ENCODE results near the gene OR6S1.

OR6S1 gene

DNA sequence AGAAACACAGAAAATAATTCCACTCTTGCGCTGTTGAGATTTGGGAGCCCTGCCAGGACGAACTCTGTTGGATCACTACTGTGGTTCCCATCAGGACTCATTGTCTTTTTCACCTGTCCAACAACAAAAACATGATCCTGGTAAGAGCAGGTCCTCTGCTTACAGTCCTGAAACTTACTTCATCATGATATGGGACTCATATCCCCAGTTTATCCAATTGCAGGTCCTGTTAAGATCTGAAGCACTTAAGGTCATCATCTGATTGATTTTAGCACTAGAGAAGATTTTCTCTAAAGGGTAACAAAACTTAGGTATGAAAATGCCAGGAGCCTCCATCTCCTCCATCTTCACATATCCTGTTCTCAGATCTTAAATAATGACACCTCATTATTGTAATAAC, at the start of gene OR6S1:
OR6S1 (minus strand) TSS at position 101 of the 400 bp plus-strand sequence; CDS start at position 101, 0 bp downstream.
- DNase-seq (ENCODE audit: low read depth in 2 of 2) = no peak

DNA sequence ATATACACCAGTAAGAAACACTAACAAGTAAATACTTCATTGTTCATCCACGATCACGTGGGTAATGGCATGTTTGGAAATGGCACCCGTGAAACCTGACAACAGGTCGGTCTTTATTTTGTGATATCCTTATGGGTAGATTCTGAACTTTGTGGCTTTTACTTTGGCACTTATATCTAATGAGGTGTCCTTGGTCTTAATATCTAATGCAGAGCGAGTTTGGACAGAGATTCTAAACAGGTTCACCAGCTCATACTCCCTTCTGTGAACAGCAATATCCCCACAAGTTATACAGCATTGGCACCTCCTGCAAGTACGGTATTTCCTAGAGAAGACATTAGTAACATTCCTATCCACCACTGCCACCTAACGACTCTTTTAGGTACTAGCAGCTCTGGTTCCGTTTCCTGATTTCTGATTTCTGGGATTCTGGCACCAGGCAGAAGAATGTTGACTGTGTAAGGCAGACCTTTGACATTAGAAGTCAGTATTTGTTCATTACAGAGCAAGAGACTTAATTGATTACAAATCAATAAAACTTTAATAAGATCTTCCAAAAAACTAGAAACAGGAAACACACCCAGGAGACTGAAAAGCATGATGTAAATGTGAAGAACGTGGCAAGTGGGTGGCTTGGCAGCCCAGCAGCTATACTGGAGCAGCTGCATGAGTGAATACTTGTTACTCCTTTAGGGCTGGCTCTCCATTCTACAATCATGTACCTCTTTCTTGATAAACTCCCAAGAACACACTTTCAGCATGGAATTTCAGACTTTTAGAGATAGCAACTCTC, 49.6 kb upstream of the OR6S1 start:
- DNase-seq (ENCODE audit: low read depth in 2 of 2) = peak; percentile 28 to 37

GRCh38 chr14:20688167-20688839, 46.8 kb upstream of the OR6S1 start, which contains the start of gene ANG:
TSS of gene ANG (plus strand) at chr14:20688764. CDS start at chr14:20693565, 4,801 bp downstream.
- no peak for DNase-seq (ENCODE audit: low read depth in 2 of 2)

- no peak for DNase-seq (ENCODE audit: low read depth in 2 of 2)
These were observed 46.1 kb upstream of the OR6S1 start for GRCh38 chr14:20687362-20688166.

- no peak for DNase-seq (ENCODE audit: low read depth in 2 of 2)
These were observed 45.1 kb upstream of the OR6S1 start for GRCh38 chr14:20686386-20687143.

- DNase-seq (ENCODE audit: low read depth in 2 of 2) = peak in 1 of 2 experiments; percentile 14
These were observed 43.4 kb upstream of the OR6S1 start for GRCh38 chr14:20684662-20685456.

DNA sequence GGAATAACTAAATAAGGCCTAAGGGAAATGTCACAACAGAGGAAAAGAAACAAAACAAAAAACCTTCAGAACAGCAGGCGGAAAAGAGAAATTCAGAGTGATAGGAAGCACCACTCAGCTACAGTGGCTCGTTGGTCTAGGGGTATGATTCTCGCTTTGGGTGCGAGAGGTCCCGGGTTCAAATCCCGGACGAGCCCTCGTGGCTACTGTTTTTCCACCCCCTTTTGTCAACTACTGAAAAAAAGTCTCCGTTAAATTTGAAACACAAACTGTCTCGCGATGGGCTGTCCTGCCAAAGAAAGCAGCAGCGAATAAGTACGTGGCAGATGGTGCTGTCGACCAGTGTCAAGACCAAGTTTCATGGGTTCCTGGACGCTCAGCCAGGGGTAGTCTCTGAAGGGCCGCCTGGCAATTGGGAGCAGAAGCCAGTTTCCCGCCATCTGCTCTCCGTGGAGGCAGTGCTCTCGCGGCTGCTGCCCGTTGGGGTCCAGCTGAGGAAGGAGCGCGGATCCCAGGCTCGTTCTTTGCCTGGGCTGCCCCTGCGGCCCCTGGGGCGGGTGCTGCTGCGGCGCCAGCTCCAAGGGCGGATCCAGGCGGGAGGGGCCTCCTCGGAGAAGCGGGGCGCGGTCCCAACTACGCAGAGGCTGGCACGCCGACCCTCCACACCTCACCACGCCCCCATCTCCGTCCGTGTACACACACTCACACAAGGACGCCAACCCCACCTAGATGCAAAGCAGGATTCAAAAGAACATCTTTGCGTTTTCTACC, 42.6 kb upstream of the OR6S1 start, which contains the start of gene RNASE4:
RNASE4 (plus strand) TSS at position 670 of the 771 bp plus-strand sequence. CDS start 14,812 bp downstream, outside the sequence.
- DNase-seq (ENCODE audit: low read depth in 2 of 2) = peak; percentile 78 to 81

DNA sequence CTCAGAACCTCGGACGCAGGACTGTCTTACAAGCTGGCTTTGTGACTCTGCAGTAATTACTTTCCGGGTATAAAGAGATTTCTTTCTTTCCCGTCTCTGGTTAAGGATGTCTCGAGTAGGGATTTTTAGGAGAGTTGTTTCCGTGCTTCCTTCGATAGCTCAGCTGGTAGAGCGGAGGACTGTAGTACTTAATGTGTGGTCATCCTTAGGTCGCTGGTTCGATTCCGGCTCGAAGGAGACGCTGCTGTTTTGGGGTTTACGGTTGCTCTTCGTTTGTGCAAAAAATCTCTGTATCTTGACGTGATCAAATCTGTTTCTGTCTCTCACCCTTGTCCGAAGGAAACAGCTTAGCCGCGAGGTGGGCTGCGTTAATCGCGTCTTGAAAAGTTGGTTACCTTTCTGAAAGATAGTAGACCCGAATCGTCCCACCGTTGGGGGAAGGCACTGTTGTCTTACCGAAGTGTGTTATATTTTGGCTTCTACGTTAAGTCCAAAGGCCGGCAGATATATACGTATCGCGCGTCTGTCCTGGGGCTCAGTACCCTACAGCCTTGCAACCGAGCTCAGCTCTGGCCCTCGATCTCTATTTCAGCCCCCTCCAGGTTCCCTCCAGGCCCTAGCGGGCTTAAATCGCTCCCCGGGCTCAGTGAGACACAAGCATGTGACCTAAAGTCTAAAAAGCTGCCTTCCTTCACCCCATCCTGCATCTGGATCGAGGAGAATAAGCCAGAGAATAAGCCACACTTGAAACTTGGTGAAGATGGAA, 41.8 kb upstream of the OR6S1 start:
- peak; percentile 84 to 86 for DNase-seq (ENCODE audit: low read depth in 2 of 2)

DNA sequence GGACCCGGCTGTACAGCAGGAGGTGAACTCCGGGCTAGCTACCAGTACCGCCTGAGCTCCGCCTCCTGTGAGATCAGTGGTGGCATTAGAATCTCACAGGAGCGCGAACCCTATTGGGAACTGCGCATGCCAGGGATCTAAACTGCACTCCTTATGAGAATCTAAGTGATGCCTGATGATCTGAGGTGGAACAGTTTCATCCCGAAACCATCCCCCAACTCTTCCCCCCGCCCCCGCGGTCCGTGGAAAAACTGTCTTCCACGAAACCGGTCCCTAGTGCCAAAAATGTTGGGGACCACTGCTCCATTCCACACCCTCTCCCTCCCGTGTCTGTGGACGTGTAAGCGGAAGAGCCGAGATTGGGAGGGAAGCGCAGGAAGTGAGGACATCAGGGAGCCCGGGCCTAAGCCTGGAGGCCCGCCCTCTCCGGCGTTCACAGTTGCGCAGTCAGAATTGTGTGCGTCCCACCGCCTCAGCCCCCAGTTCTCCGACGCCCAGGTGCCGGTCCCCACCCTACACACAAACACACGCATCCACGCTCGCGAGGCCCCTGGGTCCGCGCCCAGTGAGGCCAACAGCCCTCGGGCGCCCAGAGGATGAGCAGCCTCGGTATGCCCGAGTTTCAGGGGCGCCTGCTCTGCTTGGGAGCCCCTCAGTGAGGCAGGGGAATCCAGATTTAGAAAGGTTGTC, 41.1 kb upstream of the OR6S1 start:
- peak; percentile 84 for DNase-seq (ENCODE audit: low read depth in 2 of 2)

GRCh38 chr14:20682127-20682434, 40.6 kb upstream of the OR6S1 start:
- DNase-seq (ENCODE audit: low read depth in 2 of 2) = no peak

GRCh38 chr14:20681348-20682126, 40.0 kb upstream of the OR6S1 start:
- DNase-seq (ENCODE audit: low read depth in 2 of 2) = peak; percentile 77 to 78

DNA sequence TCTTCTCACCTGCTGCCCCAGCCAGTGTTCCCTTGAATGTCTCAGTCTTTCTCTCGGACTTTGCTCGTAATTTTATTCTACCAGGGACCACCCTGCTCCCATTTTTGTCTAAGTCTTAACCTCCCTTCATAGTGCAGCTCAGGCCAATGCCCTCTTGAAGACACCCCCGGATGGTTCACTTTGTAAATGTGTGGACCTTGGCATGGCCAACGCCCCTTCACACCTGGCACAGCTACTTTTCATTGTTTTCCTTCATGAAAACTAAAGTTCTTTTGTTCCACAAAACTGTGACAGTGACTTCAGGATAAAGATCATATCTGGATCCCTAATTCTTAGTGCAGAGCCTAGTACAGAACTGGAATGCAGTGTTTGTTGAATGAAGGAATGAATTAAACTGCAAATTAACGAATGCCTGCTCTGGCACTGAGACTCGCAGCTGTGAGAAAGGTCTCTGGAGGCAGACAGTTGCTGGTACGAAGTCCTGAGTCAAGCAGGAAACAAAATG, 39.4 kb upstream of the OR6S1 start:
- DNase-seq (ENCODE audit: low read depth in 2 of 2) = no peak

DNA sequence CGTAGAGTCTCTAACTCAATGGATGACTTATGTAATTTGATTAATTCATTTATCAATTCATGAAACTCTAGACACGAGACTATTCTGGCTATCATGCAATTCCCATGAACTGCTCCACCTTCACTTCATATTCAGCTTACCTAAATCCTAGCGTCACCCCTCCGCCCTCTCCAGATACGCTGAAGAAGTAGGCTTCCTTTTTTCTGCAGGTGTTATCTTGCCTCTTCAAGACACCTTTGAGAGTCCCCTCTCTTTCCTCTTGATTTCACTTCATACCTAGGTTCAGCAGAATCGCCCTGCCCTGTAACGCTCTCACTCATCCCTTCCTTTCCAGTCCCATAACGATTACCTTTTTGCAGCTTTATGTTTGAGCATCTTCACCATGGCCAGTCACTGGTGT, 38.9 kb upstream of the OR6S1 start:
- DNase-seq (ENCODE audit: low read depth in 2 of 2) = no peak

DNA sequence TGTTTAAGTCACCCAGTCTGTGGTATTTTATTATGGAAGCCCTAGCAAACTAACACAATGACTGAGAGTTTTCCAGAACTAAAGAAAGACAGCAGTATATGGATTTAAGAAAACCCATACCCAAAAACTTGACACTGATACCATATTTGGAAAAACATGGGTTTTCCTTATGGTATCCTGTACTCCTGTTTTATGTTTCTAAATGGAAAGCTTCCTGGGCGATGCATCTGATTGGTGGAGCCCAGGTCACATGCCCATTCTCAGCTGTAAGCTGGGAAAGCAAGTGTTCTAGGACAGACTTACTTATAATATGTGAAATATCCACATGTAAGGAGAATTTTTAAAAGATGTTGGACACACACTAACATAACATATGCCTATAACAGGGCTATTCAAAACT, 38.4 kb upstream of the OR6S1 start:
- peak in 1 of 2 experiments; percentile 9 for DNase-seq (ENCODE audit: low read depth in 2 of 2)

DNA sequence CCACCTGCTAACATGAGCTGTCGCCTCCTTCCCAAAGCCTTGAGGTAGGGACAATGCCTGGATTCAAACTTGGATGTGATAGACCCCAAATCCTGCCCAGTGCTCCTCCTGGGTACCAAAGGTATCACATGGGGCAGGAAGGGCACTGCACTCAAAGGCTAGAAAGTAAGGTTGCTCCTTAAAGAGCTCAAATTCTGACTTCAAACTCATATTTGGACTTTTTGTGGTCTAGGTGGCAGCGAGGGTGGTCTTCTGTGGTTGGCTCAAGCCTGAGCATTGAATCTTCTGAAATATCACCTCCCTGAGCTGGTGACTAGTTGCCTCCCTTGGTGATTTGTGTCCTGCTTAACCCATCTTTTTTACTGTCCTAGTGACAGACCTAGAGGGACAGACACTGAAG, 34.6 kb upstream of the OR6S1 start:
- no peak for DNase-seq (ENCODE audit: low read depth in 2 of 2)

- no peak for DNase-seq (ENCODE audit: low read depth in 2 of 2)
These were observed 34.2 kb upstream of the OR6S1 start for GRCh38 chr14:20675669-20676068.

GRCh38 chr14:20671597-20672283, 30.2 kb upstream of the OR6S1 start:
- DNase-seq (ENCODE audit: low read depth in 2 of 2) = no peak

Measured in fibroblast of skin of left quadriceps (primary cell).